Osteocyte (in vitro differentiated cells): ENCODE results near the gene TMEM266. TPM values are rescaled to one million over a fixed set of nuclear protein-coding genes. Genes with fewer than 3 reads are reported as not detected.

Experiments used
- DNase-seq: peaks from one replicate; pipeline ENCODE4 v3.0.0; 2021; ENCODE audit warnings: mixed read lengths; ENCODE audit not compliant: unreplicated experiment; ENCODE audit errors: extremely low spot score
- H3K27ac Mint-ChIP-seq: one replicate; pipeline ENCODE4 v1.8.0; 2021; ENCODE audit warnings: mild to moderate bottlenecking, mixed read lengths; ENCODE audit not compliant: unreplicated experiment
- H3K27me3 Mint-ChIP-seq: one replicate; pipeline ENCODE4 v1.8.0; 2021; ENCODE audit warnings: mixed read lengths; ENCODE audit not compliant: unreplicated experiment
- H3K36me3 Mint-ChIP-seq: one replicate; pipeline ENCODE4 v1.8.0; 2021; ENCODE audit warnings: mixed read lengths; ENCODE audit not compliant: unreplicated experiment
- H3K4me1 Mint-ChIP-seq: one replicate; pipeline ENCODE4 v1.8.0; 2021; ENCODE audit warnings: mixed read lengths; ENCODE audit not compliant: unreplicated experiment
- H3K4me3 Mint-ChIP-seq: one replicate; pipeline ENCODE4 v1.8.0; 2021; ENCODE audit warnings: mild to moderate bottlenecking, moderate library complexity, mixed read lengths; ENCODE audit not compliant: unreplicated experiment
- H3K9me3 Mint-ChIP-seq: one replicate; pipeline ENCODE4 v1.8.0; 2021; ENCODE audit warnings: mixed read lengths; ENCODE audit not compliant: unreplicated experiment
- total RNA-seq: library from RNA; stranded (reverse); gene quantifications from 2 replicates; pipeline ENCODE4 v1.2.1, GENCODE V29; 2021
- TF ChIP-seq, protein P1 (sequence below): fragments of 200-600 bp; sonication (generic); IDR thresholded peaks from 2 replicates; pipeline ENCODE4 v1.5.0; 2021; ENCODE audit warnings: antibody characterized with exemption, mild to moderate bottlenecking, moderate library complexity

Gene TMEM266
- total RNA-seq, 1 donor from 2014 or later = not detected

- no peak for DNase-seq
- H3K4me1 Mint-ChIP-seq = peaks cover 18% of the 10 kb centered on the region
Measured at GRCh38 chr15:76177491-76178040, 117.8 kb downstream of the TMEM266 start.

DNA sequence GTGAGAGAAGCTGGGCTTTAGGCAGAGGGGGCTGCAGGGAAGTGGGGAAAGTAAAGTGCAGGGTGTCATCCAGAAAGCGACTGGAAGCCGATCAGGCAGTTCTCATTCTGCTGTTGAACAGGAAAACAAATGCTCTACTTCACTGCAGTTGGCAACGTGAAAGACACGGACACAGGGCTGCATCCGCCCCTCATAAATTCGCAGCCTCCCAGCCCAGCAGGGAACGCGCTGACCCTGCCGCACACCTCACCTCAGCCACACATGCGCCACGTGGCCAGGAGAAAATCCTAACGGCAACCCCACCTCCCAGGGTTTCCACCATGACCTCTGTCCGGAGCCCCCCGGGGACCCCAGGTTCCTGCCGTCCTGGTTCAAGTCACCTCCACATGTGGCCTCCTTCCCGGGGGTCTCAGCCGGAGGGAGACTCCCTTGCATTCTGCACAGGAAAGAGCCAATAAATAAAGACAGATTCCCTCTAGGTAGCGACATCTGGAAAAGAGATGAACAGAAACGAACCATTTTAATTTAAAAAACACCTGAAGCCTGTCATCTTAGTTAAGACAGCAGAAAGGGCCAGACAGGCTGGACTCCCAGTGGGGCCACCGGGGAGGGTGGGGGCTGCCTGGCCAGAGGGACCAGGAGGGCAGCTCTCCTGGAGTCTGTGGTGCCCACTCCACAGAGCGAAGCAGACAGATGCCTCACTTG, 118.7 kb downstream of the TMEM266 start:
- no peak overlapping the region for H3K4me3 Mint-ChIP-seq
- H3K27me3 Mint-ChIP-seq = peaks cover 16% of the 10 kb centered on the region
- H3K4me1 Mint-ChIP-seq = peaks cover 18% of the 10 kb centered on the region
- H3K9me3 Mint-ChIP-seq = no peaks in the 10 kb centered on the region
- H3K36me3 Mint-ChIP-seq = no peaks in the 10 kb centered on the region
- TF ChIP-seq, protein P1, sequence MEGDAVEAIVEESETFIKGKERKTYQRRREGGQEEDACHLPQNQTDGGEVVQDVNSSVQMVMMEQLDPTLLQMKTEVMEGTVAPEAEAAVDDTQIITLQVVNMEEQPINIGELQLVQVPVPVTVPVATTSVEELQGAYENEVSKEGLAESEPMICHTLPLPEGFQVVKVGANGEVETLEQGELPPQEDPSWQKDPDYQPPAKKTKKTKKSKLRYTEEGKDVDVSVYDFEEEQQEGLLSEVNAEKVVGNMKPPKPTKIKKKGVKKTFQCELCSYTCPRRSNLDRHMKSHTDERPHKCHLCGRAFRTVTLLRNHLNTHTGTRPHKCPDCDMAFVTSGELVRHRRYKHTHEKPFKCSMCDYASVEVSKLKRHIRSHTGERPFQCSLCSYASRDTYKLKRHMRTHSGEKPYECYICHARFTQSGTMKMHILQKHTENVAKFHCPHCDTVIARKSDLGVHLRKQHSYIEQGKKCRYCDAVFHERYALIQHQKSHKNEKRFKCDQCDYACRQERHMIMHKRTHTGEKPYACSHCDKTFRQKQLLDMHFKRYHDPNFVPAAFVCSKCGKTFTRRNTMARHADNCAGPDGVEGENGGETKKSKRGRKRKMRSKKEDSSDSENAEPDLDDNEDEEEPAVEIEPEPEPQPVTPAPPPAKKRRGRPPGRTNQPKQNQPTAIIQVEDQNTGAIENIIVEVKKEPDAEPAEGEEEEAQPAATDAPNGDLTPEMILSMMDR = no peak
- no peak for DNase-seq
- no peak overlapping the region for H3K27ac Mint-ChIP-seq

More at GRCh38 chr15:76177491-76178040, 117.8 kb downstream of the TMEM266 start:
- Mint-ChIP-seq H3K27ac (no peak overlapping the region), H3K9me3 (no peaks in the 10 kb centered on the region), H3K27me3 (peaks cover 16% of the 10 kb centered on the region), H3K36me3 (no peaks in the 10 kb centered on the region), H3K4me3 (no peak overlapping the region)
- TF ChIP-seq, protein P1 = no peak

- no peak for DNase-seq
- H3K4me1 Mint-ChIP-seq = peaks cover 18% of the 10 kb centered on the region
- H3K36me3 Mint-ChIP-seq = no peaks in the 10 kb centered on the region
- peaks cover 16% of the 10 kb centered on the region for H3K27me3 Mint-ChIP-seq
- no peak overlapping the region for H3K27ac Mint-ChIP-seq
- TF ChIP-seq, protein P1 = no peak
- no peak overlapping the region for H3K4me3 Mint-ChIP-seq
- no peaks in the 10 kb centered on the region for H3K9me3 Mint-ChIP-seq
Measured at GRCh38 chr15:76179023-76179422, 119.2 kb downstream of the TMEM266 start.

GRCh38 chr15:76180321-76180720, 120.5 kb downstream of the TMEM266 start:
- no peak overlapping the region for H3K27ac Mint-ChIP-seq
- H3K36me3 Mint-ChIP-seq = no peaks in the 10 kb centered on the region
- H3K4me1 Mint-ChIP-seq = peaks cover 18% of the 10 kb centered on the region
- H3K9me3 Mint-ChIP-seq = no peaks in the 10 kb centered on the region
- H3K27me3 Mint-ChIP-seq = peaks cover 16% of the 10 kb centered on the region
- no peak for DNase-seq
- TF ChIP-seq, protein P1 = no peak
- H3K4me3 Mint-ChIP-seq = no peak overlapping the region

DNA sequence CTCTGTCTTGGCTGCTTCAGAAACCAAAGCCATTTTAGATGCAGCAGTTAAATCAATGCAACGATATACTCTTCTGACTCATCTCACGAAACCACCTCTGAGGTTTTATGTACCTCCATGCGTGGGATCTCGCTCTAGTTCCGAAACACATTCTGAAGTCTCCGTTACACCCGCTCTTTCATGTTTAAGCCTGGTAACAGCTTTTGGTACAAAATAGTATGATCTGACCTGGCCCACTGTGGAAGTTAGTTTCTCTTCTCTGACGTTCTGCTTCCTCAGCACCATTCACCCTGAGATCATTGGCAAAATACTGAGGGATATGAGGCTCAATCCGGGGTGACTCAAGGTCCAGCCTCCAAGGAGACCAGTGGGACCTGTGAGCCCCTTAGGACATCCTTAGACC, 121.9 kb downstream of the TMEM266 start:
- H3K27me3 Mint-ChIP-seq = peaks cover 15% of the 10 kb centered on the region
- no peaks in the 10 kb centered on the region for H3K36me3 Mint-ChIP-seq
- no peak overlapping the region for H3K27ac Mint-ChIP-seq
- no peak overlapping the region for H3K4me3 Mint-ChIP-seq
- peaks cover 18% of the 10 kb centered on the region for H3K4me1 Mint-ChIP-seq
- TF ChIP-seq, protein P1 = no peak
- H3K9me3 Mint-ChIP-seq = no peaks in the 10 kb centered on the region
- no peak for DNase-seq
